Measurements from ENCODE around the gene SLC1A7.

SLC1A7 gene

DNA sequence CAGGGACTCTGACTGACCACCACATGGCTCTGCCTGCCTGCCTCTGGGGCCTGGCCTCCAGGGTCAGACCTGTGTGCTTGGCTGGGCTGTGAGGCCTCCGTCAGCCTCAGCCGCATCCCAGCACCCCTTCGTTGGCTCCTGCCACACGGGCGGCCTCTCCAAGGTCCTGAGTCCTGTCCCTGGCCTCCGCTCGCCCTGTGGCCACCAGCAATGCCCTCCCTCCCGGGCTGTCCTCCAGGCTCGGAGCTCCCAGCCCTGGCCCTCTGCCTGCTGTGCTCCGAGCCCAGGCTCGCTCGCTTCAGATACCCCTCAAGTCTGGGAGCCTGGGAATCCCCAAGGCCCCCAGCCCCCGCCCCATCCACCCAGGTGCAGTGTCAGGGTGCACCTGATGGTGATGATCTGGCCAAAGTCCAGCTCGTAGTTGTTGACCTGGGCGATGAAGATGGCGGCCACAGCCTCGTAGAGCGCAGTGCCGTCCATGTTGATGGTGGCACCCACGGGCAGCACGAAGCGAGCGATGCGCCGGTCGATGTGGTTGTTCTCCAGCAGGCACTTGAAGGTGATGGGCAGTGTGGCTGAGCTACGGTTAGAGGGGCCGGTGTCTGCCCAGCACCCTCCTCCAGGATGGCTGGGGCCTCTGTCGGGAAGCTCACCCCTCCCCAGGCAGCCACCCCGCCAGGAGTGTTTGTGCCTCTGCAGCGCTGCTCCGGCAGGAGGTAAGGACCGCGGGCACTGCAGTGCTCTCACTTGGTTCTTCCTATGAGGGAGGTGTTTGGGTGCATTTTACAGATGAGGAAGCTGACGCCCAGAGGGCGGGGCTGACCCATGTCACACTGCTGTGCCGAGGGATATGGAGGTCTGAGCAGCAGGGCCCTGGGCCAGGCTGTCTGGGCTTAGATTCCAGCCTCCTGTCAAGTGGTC, 52.0 kb downstream of the SLC1A7 start:
- no peak for TF ChIP-seq ZNF274 (IDR thresholded peaks at IDR 0.05; ENCODE audit: low read depth, low read length)
- no peak overlapping the region for H3K4me3 ChIP-seq (ENCODE audit: low read length)

DNA sequence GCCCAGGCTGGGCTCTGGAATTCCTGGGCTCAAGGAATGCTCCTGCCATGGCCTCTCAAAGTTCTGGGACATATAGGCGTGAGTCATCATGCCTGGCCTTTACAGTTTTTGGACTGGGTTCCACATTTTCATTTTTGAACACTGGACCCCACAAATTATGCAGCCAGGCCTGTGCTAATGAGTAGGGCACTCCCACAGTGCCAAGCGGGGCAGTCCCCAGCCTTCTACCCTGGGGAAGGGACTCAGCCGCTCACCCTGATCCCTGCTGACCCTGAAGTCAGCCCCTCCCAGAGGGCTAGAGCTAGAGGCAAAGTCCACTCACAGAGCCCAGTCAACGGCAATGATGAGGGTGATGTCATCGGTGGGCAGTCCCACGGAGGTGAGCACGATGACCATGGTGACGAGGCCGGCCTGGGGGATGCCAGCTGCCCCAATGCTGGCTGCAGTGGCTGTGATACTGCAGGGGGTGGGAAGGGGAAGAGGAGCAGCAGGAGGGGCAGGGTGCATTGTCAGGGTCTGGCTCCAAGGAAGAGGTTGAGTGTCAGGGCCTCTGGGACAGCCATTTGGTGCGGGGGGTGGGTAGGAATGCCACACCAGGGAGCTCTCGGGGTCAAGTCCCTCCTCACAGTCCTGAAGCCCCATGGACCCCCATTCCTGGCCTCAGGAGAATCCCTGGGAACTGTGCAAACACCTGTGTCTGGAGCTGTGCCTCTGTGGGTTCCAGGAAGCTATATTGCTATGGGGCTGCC, 52.8 kb downstream of the SLC1A7 start:
- no peak for TF ChIP-seq ZNF274 (IDR thresholded peaks at IDR 0.05; ENCODE audit: low read depth, low read length)
- no peak overlapping the region for H3K4me3 ChIP-seq (ENCODE audit: low read length)

DNA sequence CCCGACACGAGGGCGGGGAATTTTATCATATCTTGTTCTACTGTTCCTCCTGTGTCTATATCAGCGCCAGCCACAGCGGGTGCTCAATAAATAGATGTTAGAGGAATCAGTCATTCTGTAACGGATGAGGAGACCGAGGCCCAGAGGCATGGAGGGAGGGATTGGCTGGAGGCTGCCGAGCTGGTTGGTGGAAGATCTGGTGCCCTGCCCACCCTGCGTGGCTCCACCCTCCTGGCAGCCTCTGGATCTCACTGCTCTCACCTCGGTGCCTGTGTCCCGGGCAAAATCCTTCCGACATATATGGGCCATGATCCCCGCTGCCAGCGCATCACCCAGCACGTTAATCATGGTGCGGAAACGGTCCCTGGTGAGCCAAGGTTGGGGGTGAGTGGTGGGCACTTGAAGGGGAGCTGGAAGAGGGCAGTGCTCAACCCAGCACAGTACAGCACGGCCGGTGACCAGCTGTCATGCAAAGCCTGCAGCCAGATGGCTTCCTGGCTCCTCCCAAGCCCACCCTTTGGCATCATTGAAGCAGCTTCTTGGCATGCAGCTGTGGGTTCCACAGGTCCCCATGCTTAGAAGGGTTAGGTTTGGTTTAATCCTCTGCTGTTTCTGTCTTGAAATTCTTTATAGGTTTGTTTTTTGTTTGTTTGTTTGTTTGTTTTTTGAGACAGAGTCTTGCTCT, 53.7 kb downstream of the SLC1A7 start:
- no peak overlapping the region for H3K4me3 ChIP-seq (ENCODE audit: low read length)
- no peak for TF ChIP-seq ZNF274 (IDR thresholded peaks at IDR 0.05; ENCODE audit: low read depth, low read length)

DNA sequence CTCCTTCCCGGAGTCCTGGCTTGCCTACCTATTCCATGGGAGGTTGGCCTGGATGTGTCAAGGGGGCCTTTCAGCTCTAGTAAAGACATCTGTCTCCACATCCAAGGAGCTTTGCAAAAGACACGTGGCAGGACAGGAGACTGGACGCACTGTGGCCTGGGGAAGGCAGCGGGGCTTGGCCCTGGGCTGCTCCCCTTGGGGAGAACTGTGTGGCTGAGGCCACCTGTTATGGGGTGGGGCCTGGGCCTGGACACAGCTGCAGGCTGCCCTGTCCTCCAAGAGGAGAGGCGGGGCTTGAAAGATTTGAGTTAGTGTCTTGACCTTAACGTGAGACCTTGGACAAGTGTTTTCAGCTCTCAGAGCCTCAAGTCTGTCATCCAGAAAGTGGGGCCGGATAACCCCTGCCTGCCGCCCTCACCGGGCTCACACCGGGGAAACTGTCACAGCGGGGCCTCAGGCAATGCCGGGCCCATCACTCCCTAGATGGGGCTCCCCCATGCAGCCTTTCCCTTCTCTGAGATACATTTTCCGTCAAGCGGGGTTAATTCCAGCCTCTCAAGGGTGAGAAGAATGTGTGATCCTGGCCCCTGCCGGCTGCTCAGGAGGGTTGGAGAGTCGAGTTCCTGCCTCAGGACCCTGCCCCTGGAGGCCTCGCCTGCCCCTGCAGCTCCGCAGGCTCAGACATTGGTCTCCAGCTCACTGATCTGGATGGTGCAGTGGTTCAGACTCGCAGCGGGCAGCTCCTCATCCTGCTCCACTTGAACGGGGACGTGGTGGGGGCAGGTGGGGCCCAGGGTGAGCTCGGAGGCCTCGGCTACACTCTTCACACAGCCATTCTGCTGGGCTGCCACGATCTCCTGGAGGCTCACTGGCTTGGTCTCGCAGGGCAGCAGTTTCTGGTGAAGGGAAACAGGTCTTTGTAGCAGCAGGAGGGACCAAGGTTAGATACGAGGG, 54.8 kb downstream of the SLC1A7 start:
- TF ChIP-seq ZNF274 (IDR thresholded peaks at IDR 0.05; ENCODE audit: low read depth, low read length), result no peak
- no peak overlapping the region for H3K4me3 ChIP-seq (ENCODE audit: low read length)

DNA sequence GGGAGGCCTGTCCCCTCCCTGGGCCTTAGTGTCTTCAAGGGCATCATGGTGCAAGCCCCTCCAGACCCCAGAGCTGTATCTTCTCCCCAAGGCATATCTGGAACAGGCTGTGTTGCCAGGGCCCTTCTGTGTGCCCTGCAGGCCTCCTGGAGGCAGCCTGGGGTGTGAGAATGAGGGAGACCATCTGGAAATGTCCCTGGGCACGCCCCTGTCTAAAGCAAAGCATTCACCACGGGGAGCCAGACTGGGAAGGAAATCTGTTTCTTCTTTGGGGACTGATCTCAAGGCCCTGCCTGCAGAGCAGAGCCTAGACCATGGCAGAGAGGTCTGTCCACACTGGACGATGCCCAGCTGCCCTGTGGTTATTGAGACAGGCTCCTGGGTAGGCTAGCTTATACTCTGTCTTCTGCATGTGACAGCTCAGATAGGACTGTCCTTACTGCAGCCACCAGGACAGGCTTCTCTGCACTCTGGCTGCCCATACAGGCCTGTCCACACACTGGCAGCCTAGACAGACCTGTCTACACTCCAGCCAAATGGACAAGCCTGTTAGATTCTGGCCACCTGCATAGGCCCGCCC, 55.9 kb downstream of the SLC1A7 start:
- H3K4me3 ChIP-seq (ENCODE audit: low read length), result no peak overlapping the region
- no peak for TF ChIP-seq ZNF274 (IDR thresholded peaks at IDR 0.05; ENCODE audit: low read depth, low read length)

DNA sequence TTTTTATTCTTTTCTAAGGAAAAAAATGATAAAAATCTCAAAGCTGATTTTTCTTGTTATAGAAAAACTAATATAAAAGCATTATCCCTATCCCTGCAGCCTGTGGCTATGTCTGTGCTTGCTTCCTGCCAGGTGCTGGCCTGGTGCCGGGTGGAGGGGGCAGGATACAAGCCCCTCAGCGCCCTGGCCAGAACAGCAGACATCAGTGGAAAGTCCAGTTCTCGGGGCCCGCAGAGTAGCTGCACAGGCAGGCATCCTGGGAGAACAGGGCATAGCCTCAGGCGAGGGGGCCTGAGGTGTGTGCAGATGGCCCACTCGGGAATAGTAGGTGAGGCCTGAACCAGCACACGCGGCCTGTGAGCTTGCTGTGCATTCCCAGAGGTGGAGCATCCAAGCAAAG, 57.0 kb downstream of the SLC1A7 start:
- no peak overlapping the region for H3K4me3 ChIP-seq (ENCODE audit: low read length)
- TF ChIP-seq ZNF274 (IDR thresholded peaks at IDR 0.05; ENCODE audit: low read depth, low read length), result no peak

DNA sequence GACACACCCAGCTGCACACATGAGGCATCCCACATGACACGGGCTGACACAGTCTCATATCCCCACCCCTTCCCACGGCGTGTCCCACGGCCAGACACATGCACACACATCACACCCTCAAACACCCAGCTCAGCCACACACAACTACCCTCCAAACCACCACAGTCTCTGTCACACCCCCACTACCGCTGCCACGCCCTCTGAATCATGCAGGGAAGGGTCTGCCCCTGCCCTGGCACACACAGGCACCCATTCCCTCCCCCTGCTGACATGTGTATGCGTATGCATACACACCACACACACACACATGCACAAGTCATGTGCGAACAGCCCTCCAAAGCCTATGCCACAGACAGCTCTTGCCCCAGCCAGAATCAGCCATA, 57.9 kb downstream of the SLC1A7 start:
- TF ChIP-seq ZNF274 (IDR thresholded peaks at IDR 0.05; ENCODE audit: low read depth, low read length), result no peak
- no peak overlapping the region for H3K4me3 ChIP-seq (ENCODE audit: low read length)

DNA sequence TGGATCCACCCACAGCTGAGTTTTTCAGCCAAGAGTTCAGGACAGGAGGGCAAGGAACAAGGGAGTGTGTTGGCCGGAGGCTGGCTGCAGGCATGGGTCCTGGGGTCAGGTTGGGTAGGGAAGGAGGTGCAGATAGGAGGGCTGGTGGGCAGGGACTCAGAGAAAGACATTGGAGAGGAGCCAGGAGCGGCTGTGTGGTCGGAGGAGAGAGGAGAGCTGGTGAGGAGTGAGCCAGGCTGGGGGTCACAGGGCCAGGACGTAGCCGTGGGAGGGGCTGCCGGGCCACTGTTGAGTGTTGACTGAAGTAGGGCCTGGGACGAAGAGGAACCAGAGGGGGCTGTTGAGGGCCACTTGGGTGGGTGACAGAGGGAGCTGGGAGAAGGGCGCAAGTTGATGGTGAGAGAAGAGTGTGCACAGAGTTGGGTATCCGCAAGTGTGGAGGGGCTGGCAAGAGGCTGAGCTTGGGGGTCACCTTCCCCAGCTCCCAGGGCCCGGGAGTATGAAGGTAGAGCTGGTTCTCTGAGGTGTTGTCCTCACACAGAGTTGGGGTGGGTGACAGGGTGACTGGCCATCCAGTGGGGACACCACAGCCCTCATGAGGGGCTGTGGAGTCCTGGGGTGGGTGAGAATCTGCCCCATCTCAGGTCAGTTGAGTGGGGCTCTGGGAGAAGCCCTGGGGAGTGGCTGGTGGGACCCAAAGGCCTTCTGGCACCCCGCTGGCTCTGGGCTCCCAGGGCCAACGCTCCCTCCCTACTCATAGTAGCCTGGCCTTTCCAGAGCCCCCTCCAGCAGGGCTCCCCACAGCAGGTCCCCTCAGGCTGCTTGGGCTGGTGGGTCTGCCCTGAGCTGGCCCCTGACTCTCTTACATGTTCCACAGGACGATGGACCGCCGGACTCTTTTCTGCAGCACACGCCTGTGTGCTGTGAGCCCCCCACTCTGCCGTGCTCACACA, 58.5 kb downstream of the SLC1A7 start:
- H3K4me3 ChIP-seq (ENCODE audit: low read length), result no peak overlapping the region
- TF ChIP-seq ZNF274 (IDR thresholded peaks at IDR 0.05; ENCODE audit: low read depth, low read length), result no peak

DNA sequence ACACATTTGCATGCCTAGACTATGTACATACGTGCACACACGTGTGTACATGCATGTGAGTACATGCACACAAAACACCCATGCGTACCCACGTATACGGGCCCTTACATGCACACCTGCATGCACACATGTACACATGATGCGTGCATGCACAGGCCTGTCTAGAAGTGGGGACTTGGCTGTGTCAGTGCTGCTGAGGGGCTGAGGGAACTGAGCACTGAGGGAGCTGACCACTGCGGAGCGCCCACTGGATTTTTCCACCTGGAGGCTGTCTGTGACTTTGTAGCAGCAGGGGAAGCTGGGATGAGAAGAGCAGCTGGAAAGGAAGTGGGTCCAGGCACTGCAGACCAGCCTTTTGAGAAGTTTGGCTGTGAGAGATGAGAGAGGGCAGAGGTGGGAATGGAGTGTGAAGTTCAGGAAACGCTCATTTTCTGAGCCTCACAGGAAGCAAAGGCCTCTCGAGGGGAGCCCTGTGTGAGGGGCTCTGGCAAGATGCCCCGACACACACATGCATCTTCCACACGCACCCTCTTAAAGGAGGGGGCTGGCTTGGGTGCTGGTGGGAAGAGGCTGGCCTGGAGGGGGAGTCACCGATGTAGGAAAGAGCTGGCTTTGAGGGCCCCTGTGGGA, 59.5 kb downstream of the SLC1A7 start:
- no peak for TF ChIP-seq ZNF274 (IDR thresholded peaks at IDR 0.05; ENCODE audit: low read depth, low read length)
- H3K4me3 ChIP-seq (ENCODE audit: low read length), result no peak overlapping the region

DNA sequence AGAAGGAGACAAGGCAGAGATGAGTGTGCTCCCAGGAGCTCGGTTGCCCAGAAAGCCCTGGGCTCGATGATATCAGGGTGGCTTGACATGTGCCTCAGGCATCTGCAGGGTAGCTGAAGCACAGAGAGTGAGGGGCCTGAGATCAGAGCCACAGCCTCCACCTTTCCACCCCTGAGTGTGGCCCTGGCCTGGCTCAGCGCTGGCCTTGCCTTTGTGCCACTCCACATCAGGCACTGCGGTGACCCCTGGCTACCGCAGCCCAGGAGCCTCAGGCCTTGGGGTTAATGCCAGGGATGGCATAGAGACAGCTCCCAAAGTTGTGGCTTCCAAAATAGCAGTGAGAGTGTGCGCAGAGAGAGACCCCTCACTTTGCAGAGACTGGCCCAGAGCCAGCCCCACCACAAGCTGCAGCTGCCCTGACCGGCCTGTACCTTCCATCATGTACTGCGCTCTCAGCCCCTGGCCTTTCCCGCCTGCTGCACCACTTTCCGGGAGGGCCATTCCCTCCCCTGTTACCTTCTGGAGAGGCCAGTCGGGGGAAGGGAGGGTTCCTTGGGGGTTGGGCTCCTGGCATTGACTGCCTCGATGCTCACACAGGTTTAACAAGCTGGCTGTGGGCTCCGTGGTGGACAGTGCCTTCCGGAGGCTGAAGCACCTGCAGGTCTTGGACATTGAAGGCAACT, 60.9 kb downstream of the SLC1A7 start:
- H3K4me3 ChIP-seq (ENCODE audit: low read length), result no peak overlapping the region
- no peak for TF ChIP-seq ZNF274 (IDR thresholded peaks at IDR 0.05; ENCODE audit: low read depth, low read length)

DNA sequence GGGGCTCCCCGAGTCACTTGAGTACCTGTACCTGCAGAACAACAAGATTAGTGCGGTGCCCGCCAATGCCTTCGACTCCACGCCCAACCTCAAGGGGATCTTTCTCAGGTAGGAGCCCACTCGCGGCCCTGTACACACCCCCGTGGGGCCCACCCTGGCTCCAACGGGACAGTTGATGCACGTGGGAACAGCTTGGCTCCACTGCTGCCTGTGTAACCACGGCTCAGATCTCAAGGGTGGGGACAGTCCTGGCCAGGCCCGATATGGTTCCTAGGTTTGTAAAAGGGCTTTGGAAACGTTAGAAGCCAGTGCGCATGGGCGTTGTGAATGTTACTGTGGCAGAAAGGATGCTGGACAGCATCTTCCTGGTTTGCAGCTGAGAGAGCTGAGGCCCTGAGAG, 61.7 kb downstream of the SLC1A7 start:
- H3K4me3 ChIP-seq (ENCODE audit: low read length), result no peak overlapping the region
- no peak for TF ChIP-seq ZNF274 (IDR thresholded peaks at IDR 0.05; ENCODE audit: low read depth, low read length)

Measured in GM08714 (cell line).